ENCODE measurements around the gene DGCR6.
"Not testable (repeated sequence)": the region's sequence is repeated elsewhere in the genome, so short reads cannot be mapped to it uniquely, and the experiment has no call there.

GRCh38 chr22:18911535-18911934 is 5.4 kb downstream of the DGCR6 start:
- not testable (repeated sequence) for TF ChIP-seq POLR2A (IDR thresholded peaks at IDR 0.05; ENCODE audit: low read depth, low read length); TAF1 (IDR thresholded peaks at IDR 0.05; ENCODE audit: borderline replicate concordance, low read depth, low read length)

Measured in GM12892 (cell line).